ENCODE data around the gene SND1. TPM values are rescaled to one million over a fixed set of nuclear protein-coding genes. Genes with fewer than 3 reads are reported as not detected.

The SND1 gene
- total RNA-seq, 1 experiment from 2014 or later: 274 TPM

- no peaks in the 10 kb centered on the region for H3K9me3 ChIP-seq
- ChIA-PET POLR2A (no interaction called here), CTCF (interaction anchor here (0.9 kb wide), 1 partner anchor 329 kb away, joined by 3 read pairs; no protein-coding TSS in a partner anchor)
- intact Hi-C loops (cut with micrococcal nuclease; ENCODE audit: unreplicated experiment): no loop called here
- H3K27ac Mint-ChIP-seq (ENCODE audit: unreplicated experiment): peak overlapping the region; percentile 27
- H3K4me3 ChIP-seq (ENCODE audit: low read depth, low read length): no peak overlapping the region
- H3K27me3 ChIP-seq (replicated peaks; ENCODE audit: control insufficient read depth, insufficient read depth, low read length): no peaks in the 10 kb centered on the region
- BruUV-seq (replicated peaks): no TSS peak
- peak overlapping the region; percentile 16 for H3K4me3 Mint-ChIP-seq (ENCODE audit: unreplicated experiment)
- H3K4me1 Mint-ChIP-seq (ENCODE audit: low read depth, unreplicated experiment): peaks cover 13% of the 10 kb centered on the region
- peaks cover 62% of the 10 kb centered on the region for H3K4me1 ChIP-seq
- no peak for TF ChIP-seq CTCF (IDR thresholded peaks at IDR 0.05; ENCODE audit: insufficient read depth in 1 of 2, low read depth in 1 of 2, low read length in 1 of 2, severe bottlenecking in 1 of 2, unreplicated experiment in 1 of 2)
- no peaks in the 10 kb centered on the region for H3K27me3 Mint-ChIP-seq (ENCODE audit: insufficient read depth, unreplicated experiment)
- 0 out of 2 replicates have a peak, but pooled peaks cover 2% of the 10 kb centered on the region for H3K36me3 ChIP-seq (ENCODE audit: control insufficient read depth, insufficient read depth, low read length)
- H3K9me3 Mint-ChIP-seq (ENCODE audit: unreplicated experiment): peaks cover 9% of the 10 kb centered on the region
- H3K36me3 Mint-ChIP-seq (ENCODE audit: insufficient read depth, unreplicated experiment): peaks cover 7% of the 10 kb centered on the region
- DNase-seq: peak in 1 of 2 experiments; percentile 17
Measured at GRCh38 chr7:127880454-127880853, 228.5 kb downstream of the SND1 start.

- no peaks in the 10 kb centered on the region for H3K27me3 Mint-ChIP-seq (ENCODE audit: insufficient read depth, unreplicated experiment)
- H3K4me1 Mint-ChIP-seq (ENCODE audit: low read depth, unreplicated experiment): peaks cover 19% of the 10 kb centered on the region
- DNase-seq: no peak
- Histone ChIP-seq H3K4me1 (peaks cover 69% of the 10 kb centered on the region), H3K9me3 (no peaks in the 10 kb centered on the region), H3K4me3 (ENCODE audit: low read depth, low read length) (no peak overlapping the region), H3K27me3 (replicated peaks; ENCODE audit: control insufficient read depth, insufficient read depth, low read length) (no peaks in the 10 kb centered on the region), H3K36me3 (ENCODE audit: control insufficient read depth, insufficient read depth, low read length) (0 out of 2 replicates have a peak, but pooled peaks cover 2% of the 10 kb centered on the region)
- no peak for TF ChIP-seq CTCF (IDR thresholded peaks at IDR 0.05; ENCODE audit: insufficient read depth in 1 of 2, low read depth in 1 of 2, low read length in 1 of 2, severe bottlenecking in 1 of 2, unreplicated experiment in 1 of 2)
- no peak overlapping the region for H3K27ac Mint-ChIP-seq (ENCODE audit: unreplicated experiment)
- CTCF ChIA-PET: no interaction called here
- BruUV-seq (replicated peaks): no TSS peak
- H3K4me3 Mint-ChIP-seq (ENCODE audit: unreplicated experiment): no peak overlapping the region
- POLR2A ChIA-PET: no interaction called here
- intact Hi-C loops (cut with micrococcal nuclease; ENCODE audit: unreplicated experiment): no loop called here
- peaks cover 9% of the 10 kb centered on the region for H3K9me3 Mint-ChIP-seq (ENCODE audit: unreplicated experiment)
- peaks cover 7% of the 10 kb centered on the region for H3K36me3 Mint-ChIP-seq (ENCODE audit: insufficient read depth, unreplicated experiment)
Measured at GRCh38 chr7:127881564-127881963, 229.6 kb downstream of the SND1 start.

- H3K4me1 Mint-ChIP-seq (ENCODE audit: low read depth, unreplicated experiment): peaks cover 19% of the 10 kb centered on the region
- Histone ChIP-seq H3K36me3 (ENCODE audit: control insufficient read depth, insufficient read depth, low read length) (0 out of 2 replicates have a peak, but pooled peaks cover 2% of the 10 kb centered on the region), H3K9me3 (no peaks in the 10 kb centered on the region), H3K4me3 (ENCODE audit: low read depth, low read length) (no peak overlapping the region), H3K27me3 (replicated peaks; ENCODE audit: control insufficient read depth, insufficient read depth, low read length) (no peaks in the 10 kb centered on the region), H3K4me1 (peaks cover 69% of the 10 kb centered on the region)
- no peak overlapping the region for H3K27ac Mint-ChIP-seq (ENCODE audit: unreplicated experiment)
- ChIA-PET CTCF (no interaction called here), POLR2A (no interaction called here)
- DNase-seq: no peak
- H3K36me3 Mint-ChIP-seq (ENCODE audit: insufficient read depth, unreplicated experiment): peaks cover 16% of the 10 kb centered on the region
- BruUV-seq (replicated peaks): no TSS peak
- H3K4me3 Mint-ChIP-seq (ENCODE audit: unreplicated experiment): no peak overlapping the region
- intact Hi-C loops (cut with micrococcal nuclease; ENCODE audit: unreplicated experiment): no loop called here
- no peak for TF ChIP-seq CTCF (IDR thresholded peaks at IDR 0.05; ENCODE audit: insufficient read depth in 1 of 2, low read depth in 1 of 2, low read length in 1 of 2, severe bottlenecking in 1 of 2, unreplicated experiment in 1 of 2)
- H3K9me3 Mint-ChIP-seq (ENCODE audit: unreplicated experiment): peaks cover 9% of the 10 kb centered on the region
- no peaks in the 10 kb centered on the region for H3K27me3 Mint-ChIP-seq (ENCODE audit: insufficient read depth, unreplicated experiment)
Measured at GRCh38 chr7:127882313-127882920, 230.4 kb downstream of the SND1 start.
